SHP77 (cell line): Measurements from ENCODE around the gene SLC40A1.

Experiments
- DNase-seq, 2 experiments: peaks; one replicate each; lab custom pipeline; 2025; lab: John Stamatoyannopoulos, UW

The SLC40A1 gene

GRCh38 chr2:189566046-189566445 is 14.5 kb downstream of the SLC40A1 start:
- DNase-seq = no peak

GRCh38 chr2:189561371-189562038 is 19.1 kb downstream of the SLC40A1 start:
- DNase-seq = no peak

- DNase-seq = no peak
Measured at GRCh38 chr2:189560273-189560586, 20.4 kb downstream of the SLC40A1 start.

- DNase-seq = no peak
Measured at GRCh38 chr2:189559579-189560272, 20.9 kb downstream of the SLC40A1 start.

GRCh38 chr2:189558516-189559272 is 21.9 kb downstream of the SLC40A1 start:
- no peak for DNase-seq

- no peak for DNase-seq
Measured at GRCh38 chr2:189557373-189557772, 23.2 kb downstream of the SLC40A1 start.

- no peak for DNase-seq
Measured at GRCh38 chr2:189556526-189556925, 24.1 kb downstream of the SLC40A1 start.

- no peak for DNase-seq
Measured at GRCh38 chr2:189555232-189555631, 25.4 kb downstream of the SLC40A1 start.

- no peak for DNase-seq
Measured at GRCh38 chr2:189553504-189554088, 27.0 kb downstream of the SLC40A1 start.

- no peak for DNase-seq
Measured at GRCh38 chr2:189552991-189553404, 27.6 kb downstream of the SLC40A1 start.

GRCh38 chr2:189552334-189552990 is 28.1 kb downstream of the SLC40A1 start:
- no peak for DNase-seq

- DNase-seq = no peak
Measured at GRCh38 chr2:189551808-189552207, 28.8 kb downstream of the SLC40A1 start.

- DNase-seq = no peak
Measured at GRCh38 chr2:189549449-189549832, 31.1 kb downstream of the SLC40A1 start.

GRCh38 chr2:189548666-189549448 is 31.7 kb downstream of the SLC40A1 start:
- no peak for DNase-seq

- DNase-seq = no peak
Measured at GRCh38 chr2:189545418-189545817, 35.2 kb downstream of the SLC40A1 start.

GRCh38 chr2:189544318-189545042 is 36.1 kb downstream of the SLC40A1 start:
- no peak for DNase-seq

- DNase-seq = no peak
Measured at GRCh38 chr2:189543367-189543766, 37.2 kb downstream of the SLC40A1 start.

- DNase-seq = no peak
Measured at GRCh38 chr2:189542145-189542882, 38.3 kb downstream of the SLC40A1 start.

GRCh38 chr2:189541591-189541990 is 39.0 kb downstream of the SLC40A1 start:
- DNase-seq = no peak

- no peak for DNase-seq
Measured at GRCh38 chr2:189540551-189540950, 40.0 kb downstream of the SLC40A1 start.
